ENCODE measurements around the gene PIAS4.

Gene PIAS4

DNA sequence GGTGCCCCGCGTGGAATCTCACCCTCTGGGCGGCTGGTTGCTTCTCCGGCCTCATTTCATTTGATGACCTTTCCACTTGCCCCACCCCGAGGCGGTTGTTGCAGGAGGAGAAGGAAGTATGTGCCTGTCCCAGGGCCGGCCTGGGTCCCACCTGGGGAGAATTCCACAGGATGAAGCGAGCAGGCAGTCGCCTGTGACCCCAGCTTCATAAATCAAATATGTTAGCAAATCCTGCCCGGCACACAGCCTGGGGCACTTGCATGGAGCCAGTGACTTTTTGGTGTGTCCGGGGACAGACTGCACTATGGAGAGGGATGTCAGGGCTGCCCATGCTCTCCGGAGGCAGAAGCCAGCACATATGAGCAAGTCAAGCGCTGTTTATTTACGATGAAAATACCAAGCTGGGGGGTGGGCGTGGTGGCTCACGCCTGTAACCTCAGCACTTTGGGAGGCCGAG, 78.9 kb downstream of the PIAS4 start:
- no peak overlapping the region for H3K4me3 ChIP-seq (ENCODE audit: low read depth, low read length)
- TF ChIP-seq, protein P1, sequence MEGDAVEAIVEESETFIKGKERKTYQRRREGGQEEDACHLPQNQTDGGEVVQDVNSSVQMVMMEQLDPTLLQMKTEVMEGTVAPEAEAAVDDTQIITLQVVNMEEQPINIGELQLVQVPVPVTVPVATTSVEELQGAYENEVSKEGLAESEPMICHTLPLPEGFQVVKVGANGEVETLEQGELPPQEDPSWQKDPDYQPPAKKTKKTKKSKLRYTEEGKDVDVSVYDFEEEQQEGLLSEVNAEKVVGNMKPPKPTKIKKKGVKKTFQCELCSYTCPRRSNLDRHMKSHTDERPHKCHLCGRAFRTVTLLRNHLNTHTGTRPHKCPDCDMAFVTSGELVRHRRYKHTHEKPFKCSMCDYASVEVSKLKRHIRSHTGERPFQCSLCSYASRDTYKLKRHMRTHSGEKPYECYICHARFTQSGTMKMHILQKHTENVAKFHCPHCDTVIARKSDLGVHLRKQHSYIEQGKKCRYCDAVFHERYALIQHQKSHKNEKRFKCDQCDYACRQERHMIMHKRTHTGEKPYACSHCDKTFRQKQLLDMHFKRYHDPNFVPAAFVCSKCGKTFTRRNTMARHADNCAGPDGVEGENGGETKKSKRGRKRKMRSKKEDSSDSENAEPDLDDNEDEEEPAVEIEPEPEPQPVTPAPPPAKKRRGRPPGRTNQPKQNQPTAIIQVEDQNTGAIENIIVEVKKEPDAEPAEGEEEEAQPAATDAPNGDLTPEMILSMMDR (IDR thresholded peaks at IDR 0.05; ENCODE audit: low read depth, low read length, missing control alignments), result no peak
- in situ Hi-C loops (cut with HindIII; ENCODE audit: low sequenced_read_pairs), result no loop called here
- no peak for DNase-seq (ENCODE audit: low read depth)

DNA sequence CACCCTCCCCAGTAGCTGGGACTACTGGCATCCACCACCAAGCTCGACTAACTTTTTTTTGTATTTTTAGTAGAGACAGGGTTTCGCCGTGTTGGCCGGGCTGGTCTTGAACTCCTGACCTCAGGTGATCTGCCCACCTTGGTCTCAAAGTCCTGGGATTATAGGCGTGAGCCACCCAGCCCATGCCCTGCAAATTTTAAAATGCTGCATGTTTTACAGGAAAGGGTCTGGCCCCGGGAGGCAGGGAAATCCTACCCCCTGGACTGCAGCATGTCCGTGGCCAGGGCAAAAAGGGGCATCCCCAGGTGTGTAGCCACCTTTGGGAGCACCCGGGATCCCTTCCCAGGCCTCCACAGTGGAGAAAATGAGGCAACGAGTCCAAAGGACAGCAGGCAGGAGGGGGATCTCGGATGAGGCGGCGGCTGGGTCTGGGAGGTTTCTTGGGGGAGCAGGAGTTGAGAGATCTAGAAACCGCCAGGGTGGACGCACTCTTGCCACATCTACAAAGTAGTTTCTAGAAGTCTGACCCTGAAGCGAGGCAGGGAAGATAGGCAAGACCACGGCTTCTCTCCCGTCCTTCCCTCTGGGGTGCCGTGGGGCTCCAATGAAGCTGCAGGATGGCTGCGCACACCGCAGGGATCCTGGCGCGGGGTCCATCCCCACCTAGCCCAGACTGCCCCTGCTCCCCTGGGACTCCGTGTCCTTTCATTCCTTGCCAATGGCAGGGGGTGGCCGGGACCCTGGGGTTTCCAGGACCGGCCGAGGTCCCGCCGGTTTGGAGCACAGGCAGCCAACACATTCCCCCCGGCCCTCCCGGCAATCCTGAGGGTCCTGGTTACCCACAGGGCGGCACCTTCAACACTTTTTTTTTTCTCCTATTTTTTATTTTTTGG, 80.5 kb downstream of the PIAS4 start:
- no peak for DNase-seq (ENCODE audit: low read depth)
- H3K4me3 ChIP-seq (ENCODE audit: low read depth, low read length), result no peak overlapping the region
- in situ Hi-C loops (cut with HindIII; ENCODE audit: low sequenced_read_pairs), result no loop called here
- TF ChIP-seq, protein P1 (IDR thresholded peaks at IDR 0.05; ENCODE audit: low read depth, low read length, missing control alignments), result no peak

DNA sequence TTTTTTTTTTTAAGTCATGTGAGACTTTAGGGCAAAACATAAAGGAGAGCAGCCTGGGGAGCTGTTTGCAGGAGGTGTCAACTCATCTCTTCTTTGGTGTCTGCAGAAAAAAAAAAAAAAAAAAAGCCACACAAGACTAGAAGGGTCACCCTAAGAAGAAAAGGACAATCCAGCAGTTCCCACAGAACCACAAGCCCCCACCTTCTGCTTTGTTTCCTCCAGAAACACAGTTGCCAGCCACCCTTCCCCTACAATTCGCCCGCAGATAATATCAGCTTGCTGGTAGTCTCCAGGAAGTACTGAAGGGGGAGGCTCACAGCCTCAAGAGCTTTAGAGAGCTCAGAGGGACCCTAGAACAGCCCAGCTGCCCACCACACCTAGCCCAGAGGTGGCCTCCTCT, 81.4 kb downstream of the PIAS4 start:
- no peak for DNase-seq (ENCODE audit: low read depth)
- H3K4me3 ChIP-seq (ENCODE audit: low read depth, low read length), result no peak overlapping the region
- in situ Hi-C loops (cut with HindIII; ENCODE audit: low sequenced_read_pairs), result no loop called here
- TF ChIP-seq, protein P1 (IDR thresholded peaks at IDR 0.05; ENCODE audit: low read depth, low read length, missing control alignments), result no peak
